HCT116 (cell line): ENCODE measurements around the gene DPP6. TPM values are rescaled to one million over a fixed set of nuclear protein-coding genes. Genes with fewer than 3 reads are reported as not detected.

ENCODE experiments used
- ATAC-seq: fragments of 200-7000 bp; cut with Tn5 transposase; 2 replicates; pipeline ENCODE4 v1.9.1; 2020; ENCODE audit warnings: mild to moderate bottlenecking, moderate library complexity
- BruUV-seq: library from RNA; stranded (reverse); fragments of 400-500 nt; replicated peaks from 2 replicates; lab custom pipeline; 2021; lab: Mats Ljungman, UMichigan
- CTCF ChIA-PET: fragments of 300-600 bp; sonication (Branson Sonifier 250); formaldehyde crosslinking; loops from one replicate; lab custom pipeline; 2021; ENCODE audit warnings: antibody characterized with exemption; lab: Charles Lee
- POLR2A ChIA-PET: fragments of 300-600, 350-600 bp; sonication (Branson Sonifier 250); formaldehyde crosslinking; loops from one replicate; lab custom pipeline; 2021; ENCODE audit warnings: antibody characterized with exemption; lab: Charles Lee
- RAD21 ChIA-PET, 2 experiments: fragments of 300-600 bp; sonication (Branson Sonifier 250); formaldehyde crosslinking; loops; one replicate each; lab custom pipeline; 2023; ENCODE audit warnings: low total read pairs in 2 of 2; ENCODE audit not compliant: uncharacterized antibody in 2 of 2, unreplicated experiment in 2 of 2, low non-redundant PET in 1 of 2; lab: Charles Lee
- DNase-seq: peaks from one replicate; pipeline ENCODE4 v3.0.0-alpha.2; 2010; ENCODE audit warnings: low read depth, low spot score
- H2AFZ ChIP-seq: fragments of 200-600 bp; shearing (Covaris generic), sonication (generic); 2 replicates; pipeline ENCODE4 v1.6.1; 2017; ENCODE audit warnings: low read depth, mixed run types, mixed read lengths, antibody characterized with exemption, low read length; ENCODE audit not compliant: poor library complexity, severe bottlenecking
- H3K27ac ChIP-seq: 2 replicates; pipeline ENCODE4 v1.5.1; 2012; ENCODE audit warnings: low read depth, low read length
- H3K27me3 ChIP-seq: fragments of 200-600 bp; sonication (generic); 2 replicates; pipeline ENCODE4 v1.6.1; 2016; ENCODE audit warnings: mixed run types, low read length, mixed read lengths; ENCODE audit not compliant: insufficient read depth
- H3K36me3 ChIP-seq, 2 experiments: fragments of 200-500 bp in 1 of 2; fragments of 200-600 bp in 1 of 2; sonication (Bioruptor generic) in 1 of 2; sonication (generic) in 1 of 2; 2 replicates each; pipeline versions ENCODE4 v1.5.1 to v1.6.1; 2014 to 2016; ENCODE audit warnings: low read length in 2 of 2, inconsistent platforms in 1 of 2, mixed read lengths in 1 of 2, mixed run types in 1 of 2; ENCODE audit not compliant: insufficient read depth in 2 of 2, control insufficient read depth in 1 of 2
- H3K4me1 ChIP-seq, 2 experiments: fragments of 200-600 bp in 1 of 2; sonication (generic) in 1 of 2; 2 replicates each; pipeline versions ENCODE4 v1.5.1 to v1.6.1; 2012 to 2017; ENCODE audit warnings: low read length in 2 of 2, inconsistent platforms in 1 of 2, mild to moderate bottlenecking in 1 of 2, mixed read lengths in 1 of 2, mixed run types in 1 of 2, moderate library complexity in 1 of 2; ENCODE audit not compliant: insufficient read depth in 2 of 2, control insufficient read depth in 1 of 2
- H3K4me2 ChIP-seq: fragments of 200-600 bp; sonication (generic); 2 replicates; pipeline ENCODE4 v1.6.1; 2017; ENCODE audit warnings: mixed run types, low read length, mixed read lengths
- H3K4me3 ChIP-seq, 2 experiments: fragments of 200-600 bp in 1 of 2; sonication (generic) in 1 of 2; replicated peaks in 1 of 2; 2 replicates each; pipeline ENCODE4 v1.5.1; 2011 to 2016; ENCODE audit warnings: low read length in 2 of 2, control low read depth in 1 of 2, low read depth in 1 of 2, mild to moderate bottlenecking in 1 of 2, mixed read lengths in 1 of 2, mixed run types in 1 of 2
- H3K79me2 ChIP-seq: fragments of 200-600 bp; sonication (generic); 2 replicates; pipeline ENCODE4 v1.6.1; 2017; ENCODE audit warnings: mild to moderate bottlenecking, mixed run types, low read length, moderate library complexity, mixed read lengths; ENCODE audit not compliant: insufficient read depth
- H3K9ac ChIP-seq: fragments of 200-600 bp; sonication (generic); 2 replicates; pipeline ENCODE4 v1.6.1; 2016; ENCODE audit warnings: low read length, mixed read lengths
- H3K9me2 ChIP-seq: fragments of 200-600 bp; sonication (generic), shearing (Covaris generic); 2 replicates; pipeline ENCODE4 v1.6.1; 2017; ENCODE audit warnings: mixed run types, mild to moderate bottlenecking, moderate library complexity; ENCODE audit not compliant: insufficient read depth
- H3K9me3 ChIP-seq, 2 experiments: fragments of 200-500 bp in 1 of 2; fragments of 200-600 bp in 1 of 2; sonication (Bioruptor generic) in 1 of 2; sonication (generic) in 1 of 2; 2 replicates each; pipeline ENCODE4 v1.6.1; 2014 to 2017; ENCODE audit warnings: low read length in 2 of 2, mixed read lengths in 2 of 2, inconsistent platforms in 1 of 2, low read depth in 1 of 2, mild to moderate bottlenecking in 1 of 2, mixed run types in 1 of 2, moderate library complexity in 1 of 2; ENCODE audit not compliant: control insufficient read depth in 1 of 2, insufficient read depth in 1 of 2
- H4K20me1 ChIP-seq: fragments of 200-600 bp; sonication (generic), shearing (Covaris generic); 2 replicates; pipeline ENCODE4 v1.6.1; 2017; ENCODE audit warnings: mixed run types, mild to moderate bottlenecking, moderate library complexity; ENCODE audit not compliant: insufficient read depth
- CEBPB ChIP-seq: IDR thresholded peaks from 2 replicates; pipeline ENCODE4 v1.6.1; 2012; ENCODE audit warnings: low read depth
- ELF1 ChIP-seq: IDR thresholded peaks from 2 replicates; pipeline ENCODE4 v1.6.1; 2012; ENCODE audit warnings: low read depth, borderline replicate concordance
- EZH2phosphoT487 ChIP-seq: fragments of 200-600 bp; IDR thresholded peaks from 2 replicates; pipeline ENCODE4 v1.6.1; 2018; ENCODE audit warnings: antibody characterized with exemption, borderline replicate concordance
- FOSL1 ChIP-seq: IDR thresholded peaks from 2 replicates; pipeline ENCODE4 v1.6.1; 2012; ENCODE audit warnings: low read depth
- POLR2A ChIP-seq: IDR thresholded peaks from 2 replicates; pipeline ENCODE4 v1.7.0; 2011; ENCODE audit warnings: borderline replicate concordance; ENCODE audit not compliant: insufficient read depth, insufficient read length; ENCODE audit errors: extremely low read depth
- POLR2AphosphoS5 ChIP-seq: IDR thresholded peaks from 2 replicates; pipeline ENCODE4 v1.6.1; 2011; ENCODE audit warnings: mild to moderate bottlenecking, low read depth, low read length, moderate library complexity
- SIN3A ChIP-seq: IDR thresholded peaks from 2 replicates; pipeline ENCODE4 v1.6.1; 2012; ENCODE audit warnings: low read depth
- SP1 ChIP-seq: IDR thresholded peaks from 2 replicates; pipeline ENCODE4 v1.6.1; 2012; ENCODE audit warnings: low read depth
- TCF7L2 ChIP-seq: IDR thresholded peaks from 2 replicates; pipeline ENCODE4 v1.7.0; 2011; ENCODE audit warnings: borderline replicate concordance, inconsistent platforms; ENCODE audit not compliant: insufficient read depth, insufficient read length; ENCODE audit errors: extremely low read depth
- ZFX ChIP-seq: fragments of 450-650 bp; IDR thresholded peaks from 2 replicates; pipeline ENCODE4 v1.6.1; 2017
- intact Hi-C: fragments of 100-400 bp; cut with micrococcal nuclease; formaldehyde crosslinking; loops from 2 replicates; pipeline ENCODE4 v1.10.0; 2022
- total RNA-seq: library from RNA; stranded (reverse); gene quantifications from one replicate; pipeline ENCODE4 v1.2.1, GENCODE V29; 2021; ENCODE audit not compliant: unreplicated experiment
- TF ChIP-seq, protein P1 (sequence below): IDR thresholded peaks from 2 replicates; pipeline ENCODE4 v1.6.1; 2012
- TF ChIP-seq, protein P2 (sequence below): IDR thresholded peaks from 2 replicates; pipeline ENCODE4 v1.6.1; 2012
- TF ChIP-seq, protein P3 (sequence below), 3 experiments: fragments of 200-600 bp in 1 of 3; sonication (generic) in 1 of 3; IDR thresholded peaks in 2 of 3; conservative IDR thresholded peaks in 1 of 3; 2 replicates each; pipeline ENCODE4 v1.5.1; 2012 to 2017; ENCODE audit warnings: low read depth in 2 of 3, low read length in 2 of 3, antibody characterized with exemption in 1 of 3, borderline replicate concordance in 1 of 3, control low read depth in 1 of 3, mild to moderate bottlenecking in 1 of 3, mixed read lengths in 1 of 3, mixed run types in 1 of 3, moderate library complexity in 1 of 3; ENCODE audit not compliant: insufficient read depth in 1 of 3
- TF ChIP-seq, protein P4 (sequence below): IDR thresholded peaks from 2 replicates; pipeline ENCODE4 v1.6.1; 2012; ENCODE audit warnings: low read depth

The DPP6 gene
- total RNA-seq, 1 experiment from 2014 or later, result not detected

DNA sequence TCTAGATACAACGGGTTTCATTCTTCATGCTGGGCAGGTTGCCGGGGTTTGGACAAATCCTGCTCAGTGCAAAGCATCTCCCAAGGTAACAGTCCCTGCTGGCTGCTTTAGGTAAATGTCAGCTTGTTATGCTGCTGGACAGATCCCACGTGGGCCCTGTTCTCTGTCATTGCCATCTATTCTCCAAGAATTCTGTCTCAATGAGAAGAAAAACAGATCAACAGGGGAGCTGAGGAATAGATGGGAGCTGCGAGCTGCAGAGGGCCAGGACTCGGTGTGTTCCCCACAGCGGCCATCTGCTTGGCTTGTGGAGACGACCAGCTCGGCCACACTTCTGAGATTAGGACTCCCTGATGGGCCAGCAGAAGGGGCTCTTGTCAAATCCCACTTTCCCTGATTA is 235.2 kb downstream of the DPP6 start (continued):
- TF ChIP-seq, protein P1, sequence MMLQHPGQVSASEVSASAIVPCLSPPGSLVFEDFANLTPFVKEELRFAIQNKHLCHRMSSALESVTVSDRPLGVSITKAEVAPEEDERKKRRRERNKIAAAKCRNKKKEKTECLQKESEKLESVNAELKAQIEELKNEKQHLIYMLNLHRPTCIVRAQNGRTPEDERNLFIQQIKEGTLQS, result no peak

DNA sequence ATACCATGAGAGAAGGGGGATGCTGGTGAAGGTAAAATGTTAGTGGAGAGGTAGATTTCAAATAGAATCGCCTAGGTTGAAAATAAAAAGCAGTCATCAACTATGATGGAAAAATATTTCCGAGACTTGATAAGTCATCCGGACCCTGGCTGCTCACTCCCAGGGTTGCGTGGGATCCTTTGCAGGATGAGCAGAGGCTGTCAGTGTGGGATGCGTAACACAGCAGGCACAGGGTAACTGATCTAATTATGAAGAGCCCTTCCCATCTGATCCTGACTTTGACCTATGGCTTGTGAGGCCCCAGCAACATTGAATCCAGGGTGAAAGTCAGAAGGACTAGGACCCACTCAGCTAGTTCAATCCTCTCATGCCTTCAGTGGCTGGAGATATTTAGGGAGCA is 236.9 kb downstream of the DPP6 start:
- Histone ChIP-seq H3K4me3 (no peak overlapping the region), H3K27ac (no peak overlapping the region), H2AFZ (no peak overlapping the region), H3K27me3 (no peaks in the 10 kb centered on the region), H3K4me2 (no peak overlapping the region), H3K9me3 (peaks cover 10 to 13% of the 10 kb centered on the region in 2 experiments; a peak in 2 of 4 replicates), H3K9ac (no peak overlapping the region), H3K36me3 (no peaks in the 10 kb centered on the region), H3K4me1 (no peaks in the 10 kb centered on the region), H3K79me2 (no peaks in the 10 kb centered on the region), H3K9me2 (no peaks in the 10 kb centered on the region), H4K20me1 (no peaks in the 10 kb centered on the region)
- RAD21 ChIA-PET, result no interaction called here
- BruUV-seq, result no TSS peak
- POLR2A ChIA-PET, result no interaction called here
- intact Hi-C loops, result no loop called here
- no peak for ATAC-seq
- DNase-seq, result no peak
- TF ChIP-seq FOSL1 (no peak), ELF1 (no peak), CEBPB (no peak), POLR2A (no peak), EZH2phosphoT487 (no peak), TCF7L2 (no peak), POLR2AphosphoS5 (no peak)
- CTCF ChIA-PET, result no interaction called here

DNA sequence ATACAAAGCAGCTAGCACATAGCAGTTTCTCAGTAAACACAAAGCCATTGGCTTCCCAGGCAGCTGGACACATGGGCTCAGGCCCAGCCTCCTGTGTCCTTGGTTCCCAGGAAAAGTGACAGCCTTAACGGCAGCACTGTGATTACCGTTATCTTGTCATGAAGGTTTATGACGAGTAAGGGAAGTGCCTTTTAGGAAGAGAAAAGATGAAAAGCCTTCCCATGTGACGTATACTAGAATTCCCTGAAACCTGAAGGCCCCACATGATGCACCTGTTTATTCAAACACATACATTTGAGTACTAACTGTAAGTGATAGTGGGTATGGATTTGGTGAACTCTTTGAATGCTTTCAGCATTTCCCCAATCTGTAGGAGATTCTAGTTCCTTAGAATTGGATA is 244.2 kb downstream of the DPP6 start:
- intact Hi-C loops, result no loop called here
- no peak for TF ChIP-seq SIN3A
- no peak for TF ChIP-seq CEBPB
- no peak for TF ChIP-seq ZFX
- TF ChIP-seq, protein P2, sequence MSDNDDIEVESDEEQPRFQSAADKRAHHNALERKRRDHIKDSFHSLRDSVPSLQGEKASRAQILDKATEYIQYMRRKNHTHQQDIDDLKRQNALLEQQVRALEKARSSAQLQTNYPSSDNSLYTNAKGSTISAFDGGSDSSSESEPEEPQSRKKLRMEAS, result no peak
- TF ChIP-seq TCF7L2, result no peak
- TF ChIP-seq, protein P3, sequence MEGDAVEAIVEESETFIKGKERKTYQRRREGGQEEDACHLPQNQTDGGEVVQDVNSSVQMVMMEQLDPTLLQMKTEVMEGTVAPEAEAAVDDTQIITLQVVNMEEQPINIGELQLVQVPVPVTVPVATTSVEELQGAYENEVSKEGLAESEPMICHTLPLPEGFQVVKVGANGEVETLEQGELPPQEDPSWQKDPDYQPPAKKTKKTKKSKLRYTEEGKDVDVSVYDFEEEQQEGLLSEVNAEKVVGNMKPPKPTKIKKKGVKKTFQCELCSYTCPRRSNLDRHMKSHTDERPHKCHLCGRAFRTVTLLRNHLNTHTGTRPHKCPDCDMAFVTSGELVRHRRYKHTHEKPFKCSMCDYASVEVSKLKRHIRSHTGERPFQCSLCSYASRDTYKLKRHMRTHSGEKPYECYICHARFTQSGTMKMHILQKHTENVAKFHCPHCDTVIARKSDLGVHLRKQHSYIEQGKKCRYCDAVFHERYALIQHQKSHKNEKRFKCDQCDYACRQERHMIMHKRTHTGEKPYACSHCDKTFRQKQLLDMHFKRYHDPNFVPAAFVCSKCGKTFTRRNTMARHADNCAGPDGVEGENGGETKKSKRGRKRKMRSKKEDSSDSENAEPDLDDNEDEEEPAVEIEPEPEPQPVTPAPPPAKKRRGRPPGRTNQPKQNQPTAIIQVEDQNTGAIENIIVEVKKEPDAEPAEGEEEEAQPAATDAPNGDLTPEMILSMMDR (IDR thresholded peaks at IDR 0.05 in 2 of 3, conservative IDR thresholded peaks at IDR 0.05 in 1 of 3; ENCODE audit: borderline replicate concordance in 1 of 3, insufficient read depth in 1 of 3, low read depth in 2 of 3, low read length in 2 of 3), result no peak
- no peak for TF ChIP-seq POLR2A
- TF ChIP-seq FOSL1, result no peak
- no peak for TF ChIP-seq SP1
- TF ChIP-seq, protein P4, sequence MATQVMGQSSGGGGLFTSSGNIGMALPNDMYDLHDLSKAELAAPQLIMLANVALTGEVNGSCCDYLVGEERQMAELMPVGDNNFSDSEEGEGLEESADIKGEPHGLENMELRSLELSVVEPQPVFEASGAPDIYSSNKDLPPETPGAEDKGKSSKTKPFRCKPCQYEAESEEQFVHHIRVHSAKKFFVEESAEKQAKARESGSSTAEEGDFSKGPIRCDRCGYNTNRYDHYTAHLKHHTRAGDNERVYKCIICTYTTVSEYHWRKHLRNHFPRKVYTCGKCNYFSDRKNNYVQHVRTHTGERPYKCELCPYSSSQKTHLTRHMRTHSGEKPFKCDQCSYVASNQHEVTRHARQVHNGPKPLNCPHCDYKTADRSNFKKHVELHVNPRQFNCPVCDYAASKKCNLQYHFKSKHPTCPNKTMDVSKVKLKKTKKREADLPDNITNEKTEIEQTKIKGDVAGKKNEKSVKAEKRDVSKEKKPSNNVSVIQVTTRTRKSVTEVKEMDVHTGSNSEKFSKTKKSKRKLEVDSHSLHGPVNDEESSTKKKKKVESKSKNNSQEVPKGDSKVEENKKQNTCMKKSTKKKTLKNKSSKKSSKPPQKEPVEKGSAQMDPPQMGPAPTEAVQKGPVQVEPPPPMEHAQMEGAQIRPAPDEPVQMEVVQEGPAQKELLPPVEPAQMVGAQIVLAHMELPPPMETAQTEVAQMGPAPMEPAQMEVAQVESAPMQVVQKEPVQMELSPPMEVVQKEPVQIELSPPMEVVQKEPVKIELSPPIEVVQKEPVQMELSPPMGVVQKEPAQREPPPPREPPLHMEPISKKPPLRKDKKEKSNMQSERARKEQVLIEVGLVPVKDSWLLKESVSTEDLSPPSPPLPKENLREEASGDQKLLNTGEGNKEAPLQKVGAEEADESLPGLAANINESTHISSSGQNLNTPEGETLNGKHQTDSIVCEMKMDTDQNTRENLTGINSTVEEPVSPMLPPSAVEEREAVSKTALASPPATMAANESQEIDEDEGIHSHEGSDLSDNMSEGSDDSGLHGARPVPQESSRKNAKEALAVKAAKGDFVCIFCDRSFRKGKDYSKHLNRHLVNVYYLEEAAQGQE, result no peak

More for the DNA sequence above, 244.2 kb downstream of the DPP6 start:
- DNase-seq (no peak), ATAC-seq (no peak)
- no peak overlapping the region for H3K9ac ChIP-seq
- no peak overlapping the region for H3K4me2 ChIP-seq
- no peak overlapping the region for H3K4me3 ChIP-seq
- ChIA-PET CTCF (no interaction called here), RAD21 (no interaction called here), POLR2A (no interaction called here)
- H3K79me2 ChIP-seq, result no peaks in the 10 kb centered on the region
- no peak overlapping the region for H3K27ac ChIP-seq
- peaks cover 0 to 23% of the 10 kb centered on the region in 2 experiments; a peak in 2 of 4 replicates for H3K9me3 ChIP-seq
- no peaks in the 10 kb centered on the region for H3K27me3 ChIP-seq
- no TSS peak for BruUV-seq
- H3K36me3 ChIP-seq, result no peaks in the 10 kb centered on the region
- H4K20me1 ChIP-seq, result no peaks in the 10 kb centered on the region
- H3K4me1 ChIP-seq, result no peaks in the 10 kb centered on the region
- H3K9me2 ChIP-seq, result no peaks in the 10 kb centered on the region
- no peak overlapping the region for H2AFZ ChIP-seq
